Ovary (tissue), 3 donors: ENCODE data around the gene PRAMEF20.
"Not testable (repeated sequence)": the region's sequence is repeated elsewhere in the genome, so short reads cannot be mapped to it uniquely, and the experiment has no call there.

Source experiments
- POLR2A ChIP-seq: fragments of 450-650 bp; IDR thresholded peaks from one replicate; pipeline ENCODE4 v1.6.1; 2017; ENCODE audit warnings: antibody characterized with exemption, mild to moderate bottlenecking, moderate library complexity
- TF ChIP-seq, protein P1 (sequence below), 3 donors: fragments of 450-650 bp in 2 of 3; fragments of 200-600 bp in 1 of 3; IDR thresholded peaks; one replicate each; pipeline versions ENCODE4 v1.5.1 to v1.8.0; 2016 to 2022; ENCODE audit warnings: antibody characterized with exemption in 3 of 3, mild to moderate bottlenecking in 1 of 3
- donor health status: DM: no; HTN: no; CAD: no.

DNA sequence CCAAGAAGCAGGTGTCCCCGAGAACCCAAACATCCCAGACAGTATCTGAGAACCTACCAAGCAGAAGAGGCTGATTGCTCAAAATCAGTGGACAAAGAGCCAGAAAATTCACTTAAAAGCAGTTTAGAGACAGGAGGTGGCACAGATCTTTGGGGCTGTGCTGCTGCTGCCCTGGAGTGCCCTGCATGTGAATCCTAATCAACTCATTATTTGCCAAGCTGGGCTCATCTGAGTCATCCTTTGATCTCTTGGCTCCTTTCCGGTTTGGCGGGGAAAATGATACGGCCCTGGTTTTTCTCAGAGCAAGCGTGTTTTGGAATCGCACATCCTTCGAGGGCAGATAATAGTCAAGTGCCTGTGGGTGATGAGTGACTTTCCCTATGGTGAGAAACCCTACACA, 47.9 kb upstream of the PRAMEF20 start:
- TF ChIP-seq, protein P1, sequence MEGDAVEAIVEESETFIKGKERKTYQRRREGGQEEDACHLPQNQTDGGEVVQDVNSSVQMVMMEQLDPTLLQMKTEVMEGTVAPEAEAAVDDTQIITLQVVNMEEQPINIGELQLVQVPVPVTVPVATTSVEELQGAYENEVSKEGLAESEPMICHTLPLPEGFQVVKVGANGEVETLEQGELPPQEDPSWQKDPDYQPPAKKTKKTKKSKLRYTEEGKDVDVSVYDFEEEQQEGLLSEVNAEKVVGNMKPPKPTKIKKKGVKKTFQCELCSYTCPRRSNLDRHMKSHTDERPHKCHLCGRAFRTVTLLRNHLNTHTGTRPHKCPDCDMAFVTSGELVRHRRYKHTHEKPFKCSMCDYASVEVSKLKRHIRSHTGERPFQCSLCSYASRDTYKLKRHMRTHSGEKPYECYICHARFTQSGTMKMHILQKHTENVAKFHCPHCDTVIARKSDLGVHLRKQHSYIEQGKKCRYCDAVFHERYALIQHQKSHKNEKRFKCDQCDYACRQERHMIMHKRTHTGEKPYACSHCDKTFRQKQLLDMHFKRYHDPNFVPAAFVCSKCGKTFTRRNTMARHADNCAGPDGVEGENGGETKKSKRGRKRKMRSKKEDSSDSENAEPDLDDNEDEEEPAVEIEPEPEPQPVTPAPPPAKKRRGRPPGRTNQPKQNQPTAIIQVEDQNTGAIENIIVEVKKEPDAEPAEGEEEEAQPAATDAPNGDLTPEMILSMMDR (IDR thresholded peaks at IDR 0.05) = not testable (repeated sequence)
- TF ChIP-seq POLR2A = not testable (repeated sequence)
